ENCODE data around the gene RHBDD2. TPM values are rescaled to one million over a fixed set of nuclear protein-coding genes. Genes with fewer than 3 reads are reported as not detected.

The RHBDD2 gene
- total and polyA plus RNA-seq, 2 experiments from 2014 or later: 61.1 to 178 TPM

GRCh38 chr7:75885036-75885435, 6.2 kb downstream of the RHBDD2 start:
- TF ChIP-seq EZH2 (IDR thresholded peaks at IDR 0.05; ENCODE audit: borderline replicate concordance) (no peak), CTCF (IDR thresholded peaks at IDR 0.05; ENCODE audit: poor library complexity) (no peak), EZH2phosphoT487 (IDR thresholded peaks at IDR 0.05; ENCODE audit: low read depth, severe bottlenecking, unreplicated experiment) (no peak)
- peaks cover 38% of the 10 kb centered on the region for H3K79me2 ChIP-seq
- no peak for DNase-seq (ENCODE audit: low spot score)
- H3K27ac ChIP-seq: no peak overlapping the region
- H2AFZ ChIP-seq: no peak overlapping the region
- no peaks in the 10 kb centered on the region for H3K36me3 ChIP-seq (replicated peaks; ENCODE audit: insufficient read depth, low read depth)
- no peaks in the 10 kb centered on the region for H3K27me3 ChIP-seq
- H3K4me1 ChIP-seq (ENCODE audit: insufficient read depth): peaks cover 6% of the 10 kb centered on the region
- no peaks in the 10 kb centered on the region for H3K9me2 ChIP-seq (replicated peaks; ENCODE audit: insufficient read depth)
- H3K4me3 ChIP-seq: no peak overlapping the region
- 87% methylated on average over 3 of the region's 3 CpGs for WGBS (ENCODE audit: low lambda C conversion rate, missing lambda C conversion rate)
- no peaks in the 10 kb centered on the region for H3K9me3 ChIP-seq (ENCODE audit: low read depth)
- H4K20me1 ChIP-seq (ENCODE audit: insufficient read depth, poor library complexity, severe bottlenecking): no peaks in the 10 kb centered on the region
- H3K4me2 ChIP-seq: no peak overlapping the region

- H2AFZ ChIP-seq: no peak overlapping the region
- peaks cover 4% of the 10 kb centered on the region for H3K4me1 ChIP-seq (ENCODE audit: insufficient read depth)
- H3K4me2 ChIP-seq: no peak overlapping the region
- no peaks in the 10 kb centered on the region for H3K9me3 ChIP-seq (ENCODE audit: low read depth)
- no peaks in the 10 kb centered on the region for H3K36me3 ChIP-seq (replicated peaks; ENCODE audit: insufficient read depth, low read depth)
- TF ChIP-seq EZH2 (IDR thresholded peaks at IDR 0.05; ENCODE audit: borderline replicate concordance): no peak
- TF ChIP-seq CTCF (IDR thresholded peaks at IDR 0.05; ENCODE audit: poor library complexity): no peak
- no peak overlapping the region for H3K4me3 ChIP-seq
- DNase-seq (ENCODE audit: low spot score): no peak
- no peaks in the 10 kb centered on the region for H3K27me3 ChIP-seq
- 95% methylated on average over 13 of the region's 13 CpGs for WGBS (ENCODE audit: low lambda C conversion rate, missing lambda C conversion rate)
- no peaks in the 10 kb centered on the region for H4K20me1 ChIP-seq (ENCODE audit: insufficient read depth, poor library complexity, severe bottlenecking)
- H3K79me2 ChIP-seq: peaks cover 10% of the 10 kb centered on the region
- H3K27ac ChIP-seq: no peak overlapping the region
- H3K9me2 ChIP-seq (replicated peaks; ENCODE audit: insufficient read depth): no peaks in the 10 kb centered on the region
Measured at GRCh38 chr7:75887669-75888369, 9.0 kb downstream of the RHBDD2 start.

- Histone ChIP-seq H3K4me3 (no peak overlapping the region), H3K36me3 (replicated peaks; ENCODE audit: insufficient read depth, low read depth) (no peaks in the 10 kb centered on the region)
Measured at GRCh38 chr7:75888464-75889222, 9.8 kb downstream of the RHBDD2 start.

More at GRCh38 chr7:75888464-75889222, 9.8 kb downstream of the RHBDD2 start:
- no peak for DNase-seq (ENCODE audit: low spot score)
- peaks cover 8% of the 10 kb centered on the region for H3K4me1 ChIP-seq (ENCODE audit: insufficient read depth)
- no peaks in the 10 kb centered on the region for H3K9me2 ChIP-seq (replicated peaks; ENCODE audit: insufficient read depth)
- no peaks in the 10 kb centered on the region for H3K27me3 ChIP-seq
- H3K27ac ChIP-seq: no peak overlapping the region
- no peaks in the 10 kb centered on the region for H4K20me1 ChIP-seq (ENCODE audit: insufficient read depth, poor library complexity, severe bottlenecking)
- peaks cover 1% of the 10 kb centered on the region for H3K79me2 ChIP-seq
- H3K4me2 ChIP-seq: no peak overlapping the region
- TF ChIP-seq CTCF (IDR thresholded peaks at IDR 0.05; ENCODE audit: poor library complexity) (no peak), EZH2phosphoT487 (IDR thresholded peaks at IDR 0.05; ENCODE audit: low read depth, severe bottlenecking, unreplicated experiment) (no peak), EZH2 (IDR thresholded peaks at IDR 0.05; ENCODE audit: borderline replicate concordance) (no peak)
- 91% methylated on average over 23 of the region's 23 CpGs for WGBS (ENCODE audit: low lambda C conversion rate, missing lambda C conversion rate)
- H3K9me3 ChIP-seq (ENCODE audit: low read depth): no peaks in the 10 kb centered on the region
- H2AFZ ChIP-seq: no peak overlapping the region
